GOT3 (cell line): ENCODE measurements around the gene PLA2G2A.
"Not testable (repeated sequence)": the region's sequence is repeated elsewhere in the genome, so short reads cannot be mapped to it uniquely, and the experiment has no call there.

Experiments
- DNase-seq: peaks from one replicate; lab custom pipeline; 2025; ENCODE audit warnings: mixed read lengths; lab: John Stamatoyannopoulos, UW

The PLA2G2A gene

GRCh38 chr1:19973616-19974015, 5.8 kb downstream of the PLA2G2A start:
- no peak for DNase-seq

DNA sequence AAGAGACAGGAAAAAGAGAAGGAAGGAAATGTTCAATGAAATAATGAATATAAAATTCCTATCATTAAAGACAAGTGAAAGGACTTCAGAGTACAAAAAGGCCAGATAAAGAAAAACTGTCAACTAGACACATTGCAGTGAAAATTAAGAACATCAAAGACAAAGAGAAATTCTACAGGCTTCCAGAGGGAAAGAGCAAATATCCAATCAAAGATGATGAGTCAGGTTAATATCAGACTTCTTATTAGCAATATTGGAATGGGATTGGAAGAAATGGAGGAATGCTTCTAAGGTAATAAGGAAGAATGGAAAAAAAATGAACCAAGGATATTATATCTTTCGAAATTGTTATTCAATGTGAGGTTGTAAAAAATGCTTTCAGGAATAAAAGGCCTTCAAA, 7.8 kb downstream of the PLA2G2A start:
- no peak for DNase-seq

DNA sequence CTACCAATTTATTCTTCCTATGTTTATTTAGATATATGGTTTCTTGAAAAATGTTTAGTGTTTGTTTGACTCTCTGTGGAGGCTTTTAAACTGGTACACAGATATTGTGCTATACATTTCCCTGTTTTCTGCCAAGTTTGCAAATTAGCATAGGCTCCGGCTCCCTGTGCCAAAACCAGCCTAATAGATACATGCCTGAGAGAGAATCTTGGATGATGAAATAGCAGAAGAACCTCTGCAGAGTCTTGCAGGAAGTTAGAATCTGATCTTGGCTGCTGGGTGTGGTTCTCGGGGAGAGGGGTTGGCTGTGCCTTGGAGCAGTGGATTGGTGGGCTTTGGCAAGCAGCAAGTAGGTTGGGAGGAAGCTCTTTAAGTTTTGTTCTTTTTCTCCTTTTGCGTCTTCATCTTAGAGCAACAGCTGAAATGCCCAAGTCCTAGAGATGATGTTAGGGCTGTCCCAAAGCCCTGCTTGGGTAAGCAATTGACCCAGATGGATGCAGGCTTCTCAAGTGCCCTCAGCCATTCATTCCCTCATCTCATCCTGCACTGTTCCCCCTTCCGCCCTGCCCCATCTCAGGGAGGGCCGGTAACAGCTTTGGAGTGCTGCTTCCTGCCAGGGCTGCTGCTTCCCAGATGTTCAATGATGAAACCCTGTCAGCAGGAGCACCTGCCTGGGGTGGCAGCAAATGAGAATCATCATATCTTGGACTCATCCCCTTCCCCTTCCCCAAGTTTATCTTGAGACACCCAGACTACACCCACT, 9.3 kb downstream of the PLA2G2A start:
- DNase-seq = no peak

DNA sequence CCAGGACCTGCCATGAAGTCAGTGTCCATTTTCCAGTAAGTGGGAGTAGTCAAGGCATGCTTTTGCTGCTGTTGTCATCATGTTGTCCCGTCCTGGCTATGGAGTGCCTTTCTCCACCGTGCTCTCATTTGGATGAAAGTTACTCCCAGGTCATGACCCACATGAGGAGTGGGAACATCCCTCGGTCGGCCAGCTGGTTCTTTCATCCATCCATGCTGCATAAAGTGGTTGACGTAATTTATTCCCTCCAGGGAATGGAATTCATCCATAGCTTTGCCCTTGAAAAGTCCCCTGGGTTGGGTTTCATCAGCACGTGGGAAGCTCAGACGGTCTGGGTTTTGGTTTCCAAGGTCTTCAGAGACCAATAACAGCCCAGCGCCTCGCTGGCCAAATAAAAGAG, 11.6 kb downstream of the PLA2G2A start:
- no peak for DNase-seq

DNA sequence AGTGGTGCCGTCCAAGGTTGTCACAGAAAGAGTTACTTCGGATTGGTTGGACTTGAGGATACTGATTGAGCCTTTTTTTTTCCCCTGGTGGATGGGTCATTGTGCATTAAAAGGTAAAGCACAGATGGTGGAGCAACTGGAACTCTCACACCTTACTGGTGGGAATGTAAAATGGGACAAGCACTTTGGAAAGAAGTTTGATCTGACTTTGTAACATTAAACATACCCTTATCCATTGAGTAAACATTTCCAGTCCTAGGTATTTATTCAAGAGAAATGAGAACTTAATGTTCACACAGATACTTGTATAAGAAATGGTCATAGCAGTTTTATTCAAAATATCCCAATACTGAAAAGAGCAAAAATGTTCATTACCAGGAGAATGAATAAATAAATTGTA, 14.9 kb downstream of the PLA2G2A start:
- DNase-seq = no peak

GRCh38 chr1:19963636-19964035, 15.8 kb downstream of the PLA2G2A start:
- no peak for DNase-seq

DNA sequence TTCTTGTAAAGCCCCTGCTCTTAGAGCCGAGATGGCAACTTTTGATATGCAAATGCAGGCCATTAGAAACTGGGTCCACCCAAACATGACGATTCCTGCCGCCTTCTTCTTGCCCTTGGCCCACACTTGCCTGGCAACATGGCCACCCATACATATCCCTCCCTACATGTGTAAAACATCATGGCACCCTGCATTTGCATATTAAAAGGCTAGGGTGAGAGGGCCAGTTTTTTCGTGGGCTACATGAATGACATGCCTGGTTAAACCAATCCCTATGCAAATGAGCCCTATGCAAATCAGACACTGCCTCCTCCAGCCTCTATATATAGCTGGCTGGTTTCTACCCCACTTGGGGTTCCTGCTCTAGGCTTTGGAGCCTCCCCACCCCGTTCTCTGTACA, 18.8 kb downstream of the PLA2G2A start:
- DNase-seq = no peak

DNA sequence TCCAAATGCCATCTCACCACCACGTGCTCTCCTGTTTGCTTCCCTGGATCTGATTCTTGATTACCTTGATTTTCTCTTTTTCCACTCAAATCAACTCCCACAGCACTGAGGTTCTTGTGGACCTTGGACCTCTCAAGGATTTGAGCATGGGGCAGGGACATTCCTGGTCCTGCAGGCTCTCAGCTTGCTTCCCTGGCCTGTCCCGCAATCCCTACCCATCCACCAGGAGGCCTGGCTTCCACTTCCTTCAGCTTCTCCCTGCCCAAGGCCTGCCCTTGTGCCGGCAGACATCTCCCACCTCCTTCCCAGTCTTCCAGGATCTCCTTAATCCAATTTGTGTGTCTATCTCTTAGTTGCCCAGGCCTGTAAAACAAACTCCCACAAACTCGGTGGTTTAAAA, 21.6 kb downstream of the PLA2G2A start:
- DNase-seq = no peak

DNA sequence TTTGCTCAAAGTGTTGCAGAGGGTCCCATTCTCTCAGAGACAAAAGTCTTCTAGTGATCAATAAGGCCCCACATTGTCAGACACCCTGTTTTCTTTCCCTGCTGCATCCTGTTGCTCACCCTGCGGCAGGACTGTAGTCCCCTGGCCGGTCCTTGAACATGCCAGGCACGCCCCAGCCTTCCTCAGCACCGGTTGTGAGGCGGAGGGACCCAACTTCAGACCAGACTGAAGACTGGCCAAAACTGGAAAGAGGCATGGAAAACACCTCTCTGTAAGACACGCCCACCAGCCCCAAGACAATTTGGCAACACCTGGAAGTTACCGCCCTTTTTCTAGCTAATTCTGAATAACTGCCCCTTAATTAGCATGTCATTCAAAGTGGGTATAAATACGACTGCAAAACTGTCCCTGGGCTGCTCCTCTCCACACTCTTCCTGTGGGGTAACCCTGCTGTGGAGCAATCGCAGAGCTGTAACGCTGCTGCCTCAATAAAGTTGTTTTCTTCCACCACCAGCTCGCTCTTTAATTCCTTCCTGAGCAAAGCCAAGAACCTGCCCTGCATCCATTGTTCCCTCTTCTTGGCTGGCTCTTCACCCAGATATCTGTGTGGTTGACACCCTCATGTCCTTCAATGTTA, 23.8 kb downstream of the PLA2G2A start:
- DNase-seq = no peak

- no peak for DNase-seq
Measured at GRCh38 chr1:19954059-19954458, 25.4 kb downstream of the PLA2G2A start.

DNA sequence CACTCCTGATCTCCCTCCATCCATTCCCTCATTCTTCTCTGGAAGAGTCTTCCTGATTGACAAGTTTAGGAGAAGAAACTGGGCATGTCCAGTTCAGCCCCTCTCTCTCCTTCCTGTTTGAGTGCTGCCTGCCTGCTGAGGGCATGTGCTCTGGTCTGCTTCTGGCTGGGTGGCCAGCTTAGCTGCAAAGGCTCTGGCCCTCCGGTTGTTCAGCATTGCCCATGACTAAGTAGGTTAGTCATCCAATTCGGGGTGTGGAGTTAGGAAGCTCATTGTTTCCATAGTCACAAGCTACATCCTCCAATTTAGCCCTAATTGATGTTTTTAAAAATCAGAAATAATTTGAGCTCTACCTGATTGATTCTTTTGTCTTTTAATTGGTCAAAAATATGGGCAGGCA, 30.4 kb downstream of the PLA2G2A start:
- no peak for DNase-seq

DNA sequence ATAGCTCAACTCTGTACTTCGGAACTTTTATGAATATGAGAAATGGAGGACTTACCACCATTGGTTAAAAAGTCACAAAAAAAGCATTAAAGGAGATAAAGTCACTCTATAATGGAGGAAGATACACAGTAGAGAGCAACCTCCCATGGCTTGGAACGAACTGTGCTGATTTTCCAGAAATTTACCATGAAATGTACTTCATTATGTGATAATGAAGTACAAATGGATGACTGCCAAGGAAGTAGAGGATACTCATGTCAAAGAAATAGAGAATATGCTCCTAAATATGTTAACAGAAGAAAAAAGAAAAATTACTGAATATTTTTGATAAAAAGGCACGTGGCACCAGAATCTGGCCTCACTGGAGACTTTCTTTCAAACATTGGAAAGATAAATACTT, 32.4 kb downstream of the PLA2G2A start:
- no peak for DNase-seq

GRCh38 chr1:19946331-19946751, 33.1 kb downstream of the PLA2G2A start:
- no peak for DNase-seq

DNA sequence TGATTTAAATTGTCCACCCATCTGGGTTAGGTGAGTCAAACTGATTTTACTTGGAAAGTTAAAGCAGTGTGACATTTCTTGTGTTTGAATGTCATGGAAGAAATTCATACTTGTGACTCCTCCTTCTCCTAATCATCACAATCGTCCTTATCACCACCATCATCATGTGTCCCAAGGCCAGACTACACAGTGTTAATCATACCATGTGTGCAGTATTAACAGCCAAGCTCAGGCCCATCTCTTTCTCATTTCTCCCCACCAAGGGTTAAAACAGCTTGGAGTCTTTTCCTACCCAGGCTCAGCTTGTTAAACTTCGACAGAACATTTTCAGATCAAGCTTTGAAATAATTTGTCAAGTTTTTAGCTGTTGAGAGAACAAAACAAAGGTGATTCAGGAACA, 33.5 kb downstream of the PLA2G2A start:
- no peak for DNase-seq

DNA sequence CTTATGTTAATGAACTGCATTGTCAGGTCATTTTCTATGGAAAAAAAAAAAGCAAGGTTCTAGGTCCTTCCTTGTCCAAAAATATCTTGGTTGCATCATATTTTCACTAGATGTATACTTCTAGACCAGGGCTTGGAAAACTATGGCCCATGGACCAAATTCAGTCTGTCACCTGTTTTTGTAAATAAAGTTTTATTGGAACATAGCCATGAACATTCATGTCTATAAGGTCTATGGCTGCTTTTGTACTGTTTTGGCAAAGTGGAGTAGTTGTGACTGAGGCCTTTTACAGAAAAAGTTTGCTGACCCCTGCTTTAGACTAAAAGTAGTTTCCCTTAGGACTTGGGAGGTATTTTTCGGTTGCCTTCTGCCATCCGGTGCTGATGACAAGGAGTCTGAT, 36.8 kb downstream of the PLA2G2A start:
- DNase-seq = no peak

DNA sequence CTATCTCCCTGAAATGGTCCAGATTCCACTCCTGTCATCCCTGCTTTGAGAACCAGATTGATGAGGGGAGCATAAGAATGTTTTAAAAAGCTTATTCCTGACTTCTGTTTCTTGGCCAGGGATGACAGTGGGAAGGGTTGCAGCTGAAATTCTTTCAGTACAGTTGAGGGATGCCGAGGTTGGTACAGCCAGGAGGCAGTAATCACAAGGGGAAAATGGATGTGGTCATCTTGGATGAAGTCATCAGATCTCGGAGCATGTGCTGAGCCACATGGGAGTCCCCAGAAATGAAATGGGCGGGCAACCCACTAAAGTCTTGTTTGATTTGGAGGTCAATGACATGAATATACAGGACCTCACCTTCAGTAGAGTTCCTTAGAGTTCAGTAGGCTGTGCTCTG, 37.3 kb downstream of the PLA2G2A start:
- DNase-seq = no peak

- DNase-seq = no peak
Measured at GRCh38 chr1:19941206-19941568, 38.2 kb downstream of the PLA2G2A start.

- no peak for DNase-seq
Measured at GRCh38 chr1:19940486-19941205, 38.8 kb downstream of the PLA2G2A start.

- no peak for DNase-seq
Measured at GRCh38 chr1:19938472-19938871, 40.9 kb downstream of the PLA2G2A start.

DNA sequence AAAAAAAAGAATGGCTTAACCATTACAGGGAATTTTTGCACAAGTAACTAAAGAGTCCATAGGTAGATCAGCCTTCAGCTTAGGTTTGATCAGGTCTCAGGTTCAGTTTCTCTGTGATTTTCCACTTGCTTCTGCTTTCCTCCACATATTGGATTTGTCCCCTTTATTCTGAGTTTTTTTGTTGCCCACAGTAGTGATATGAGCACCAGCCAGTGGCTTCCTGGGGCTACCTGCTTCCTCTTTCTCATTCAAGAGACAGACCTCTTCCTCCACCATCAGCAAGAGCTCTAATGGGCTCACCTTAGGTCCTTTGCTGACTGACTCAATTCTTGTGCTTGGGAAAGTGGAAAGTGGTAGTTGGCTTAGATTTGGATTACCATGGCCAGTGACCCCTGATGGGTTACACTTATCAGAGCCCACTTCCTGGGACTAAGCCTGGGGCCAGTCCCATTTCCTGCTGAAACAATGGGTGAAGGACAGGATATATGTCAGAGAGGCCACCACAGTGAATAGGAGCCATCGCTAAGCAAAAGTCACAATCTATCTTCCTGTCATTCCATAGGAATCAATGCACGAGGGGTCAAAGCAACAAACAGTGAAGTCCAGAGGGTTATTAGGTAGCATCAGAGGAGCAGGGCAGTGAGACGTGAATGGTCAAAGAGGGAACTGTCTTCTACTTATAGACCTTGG, 43.2 kb downstream of the PLA2G2A start:
- DNase-seq = no peak

DNA sequence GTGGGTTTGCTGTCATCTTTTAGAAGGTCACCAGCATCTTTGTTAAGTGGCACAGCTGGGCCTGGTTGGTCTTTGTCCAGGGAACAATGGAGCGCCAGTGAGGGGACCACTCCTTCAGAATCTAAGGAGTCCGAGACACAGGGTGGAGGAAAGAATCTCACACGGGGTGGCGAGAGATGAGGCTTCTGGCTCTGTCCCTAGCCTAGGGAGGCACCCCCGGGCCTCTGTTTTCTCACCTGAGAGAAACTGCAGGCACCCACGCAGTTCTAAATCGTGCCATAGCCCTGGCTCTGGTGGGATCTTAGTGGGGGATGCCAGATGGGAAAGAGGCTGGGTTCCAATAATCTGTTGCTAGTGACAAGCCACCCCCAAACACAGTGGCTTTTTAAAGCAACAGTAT, 45.1 kb downstream of the PLA2G2A start:
- DNase-seq = no peak

DNA sequence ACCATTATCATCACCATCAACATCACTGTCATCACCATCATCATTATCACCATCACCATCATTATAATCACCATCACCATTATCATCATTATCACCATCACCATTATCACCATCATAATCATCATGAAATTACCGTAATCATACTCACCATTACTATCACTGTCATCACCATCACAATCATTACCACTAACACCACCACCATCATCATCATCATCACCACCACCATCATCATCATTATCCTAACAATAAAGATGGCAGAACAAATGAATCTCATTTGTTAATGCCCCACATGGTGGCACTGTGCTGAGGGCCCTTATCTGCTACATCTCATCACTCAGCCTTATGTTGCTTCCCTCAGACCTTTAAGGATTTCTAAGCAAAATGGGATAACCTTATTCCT, 46.6 kb downstream of the PLA2G2A start:
- no peak for DNase-seq

DNA sequence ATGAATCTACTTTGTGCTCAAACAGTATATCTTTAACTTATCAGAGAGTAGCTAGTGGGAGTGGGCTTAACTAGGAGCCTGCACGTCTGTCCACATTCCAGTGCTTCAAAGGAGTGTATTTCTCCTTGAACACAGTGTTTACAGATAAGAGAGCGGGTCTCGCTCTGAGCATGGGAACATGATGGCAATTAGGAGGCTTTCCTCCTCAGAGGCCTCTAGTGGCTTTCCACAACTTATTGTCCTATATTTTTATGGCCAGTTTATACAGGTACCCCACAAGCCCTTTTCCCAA, 52.3 kb downstream of the PLA2G2A start:
- DNase-seq = not testable (repeated sequence)
